AG04449 (cell line): ENCODE measurements around the gene SMARCAL1.
A peak's percentile ranks its signal among the peaks of the same experiment; 100 is the strongest.

Experiments used
- CTCF ChIA-PET: fragments of 350-600 bp; formaldehyde crosslinking; extraction: SDS; loops from one replicate; lab custom pipeline; 2021; ENCODE audit warnings: antibody characterized with exemption; lab: Yijun Ruan, JAX
- POLR2A ChIA-PET: fragments of 400-600, 350-600 bp; formaldehyde crosslinking; extraction: SDS; loops from one replicate; lab custom pipeline; 2020; ENCODE audit warnings: antibody characterized with exemption, inconsistent platforms; lab: Yijun Ruan, JAX
- DNase-seq: peaks from one replicate; pipeline ENCODE4 v3.0.0-alpha.2; 2010; ENCODE audit warnings: low read depth, low spot score
- H3K4me3 ChIP-seq: 2 replicates; pipeline ENCODE4 v1.5.1; 2011; ENCODE audit warnings: low read depth, mild to moderate bottlenecking, control low read depth, low read length
- CTCF ChIP-seq: IDR thresholded peaks from one replicate; pipeline ENCODE4 v1.5.1; 2011; ENCODE audit warnings: mild to moderate bottlenecking, moderate library complexity, low read length, control low read depth, inconsistent platforms; ENCODE audit not compliant: insufficient read depth; ENCODE audit errors: missing control alignments

Gene SMARCAL1

GRCh38 chr2:216469661-216470060 lies 57.4 kb downstream of the SMARCAL1 start:
- POLR2A ChIA-PET: interaction anchor here (0.6 kb wide), 1 partner anchor 197 kb away, joined by 4 read pairs; no protein-coding TSS in a partner anchor
- CTCF ChIA-PET: interaction anchor here (1.1 kb wide), 1 partner anchor 355 kb away, joined by 3 read pairs; no protein-coding TSS in a partner anchor
- no peak for DNase-seq
- no peak for TF ChIP-seq CTCF
- no peak overlapping the region for H3K4me3 ChIP-seq

- DNase-seq: no peak
- CTCF ChIA-PET: no interaction called here
- POLR2A ChIA-PET: no interaction called here
- H3K4me3 ChIP-seq: no peak overlapping the region
- no peak for TF ChIP-seq CTCF
These were observed 60.9 kb downstream of the SMARCAL1 start for GRCh38 chr2:216473187-216473586.

- H3K4me3 ChIP-seq: no peak overlapping the region
- no peak for TF ChIP-seq CTCF
- ChIA-PET POLR2A (no interaction called here), CTCF (no interaction called here)
- DNase-seq: no peak
These were observed 62.8 kb downstream of the SMARCAL1 start for GRCh38 chr2:216474925-216475670.

GRCh38 chr2:216475767-216476166 lies 63.5 kb downstream of the SMARCAL1 start:
- TF ChIP-seq CTCF: no peak
- no peak overlapping the region for H3K4me3 ChIP-seq
- DNase-seq: no peak
- CTCF ChIA-PET: no interaction called here
- POLR2A ChIA-PET: no interaction called here

- POLR2A ChIA-PET: interaction anchor here (0.7 to 2.5 kb wide), 3 partner anchors 15 to 88 kb away, joined by 3 to 12 read pairs (median 5); partner anchors contain the start of gene RPL37A
- H3K4me3 ChIP-seq: no peak overlapping the region
- no peak for DNase-seq
- TF ChIP-seq CTCF: no peak
- CTCF ChIA-PET: interaction anchor here (2.3 kb wide), 1 partner anchor 30 kb away, joined by 4 read pairs; no protein-coding TSS in a partner anchor
These were observed 65.2 kb downstream of the SMARCAL1 start for GRCh38 chr2:216477283-216478035.

- no peak for TF ChIP-seq CTCF
- peak; percentile 33 for DNase-seq
- POLR2A ChIA-PET: interaction anchor here (0.7 to 2.5 kb wide), 3 partner anchors 15 to 89 kb away, joined by 3 to 12 read pairs (median 5); partner anchors contain the start of gene RPL37A
- CTCF ChIA-PET: interaction anchor here (2.3 kb wide), 1 partner anchor 29 kb away, joined by 4 read pairs; no protein-coding TSS in a partner anchor
- H3K4me3 ChIP-seq: no peak overlapping the region
These were observed 65.9 kb downstream of the SMARCAL1 start for GRCh38 chr2:216478151-216478550.
